Heart right ventricle (tissue), 16 donors: Measurements from ENCODE around the gene OST4. TPM values are rescaled to one million over a fixed set of nuclear protein-coding genes. Genes with fewer than 3 reads are reported as not detected.

ENCODE experiments used
- ATAC-seq, 8 donors: fragments of 200-7000 bp; cut with Tn5 transposase; one replicate each; pipeline ENCODE4 v1.9.1; 2020; ENCODE audit warnings: mild to moderate bottlenecking in 8 of 8, moderate library complexity in 8 of 8, moderate number of reproducible peaks in 1 of 8
- DNase-seq, 2 donors: peaks; one replicate each; pipeline ENCODE4 v3.0.0-alpha.2; 2020
- H3K27ac ChIP-seq, 10 donors: fragments of 200-600 bp; sonication (generic) in 2 of 10; one replicate each; pipeline versions ENCODE4 v1.5.0 to v1.8.0; 2020 to 2022; ENCODE audit warnings: mild to moderate bottlenecking in 3 of 10
- H3K27me3 ChIP-seq, 7 donors: fragments of 200-600 bp; one replicate each; pipeline ENCODE4 v1.8.0; 2021 to 2022; ENCODE audit warnings: mild to moderate bottlenecking in 2 of 7
- H3K36me3 ChIP-seq, 9 donors: fragments of 200-600 bp; sonication (generic) in 1 of 9; one replicate each; pipeline versions ENCODE4 v1.5.0 to v1.8.0; 2020 to 2022; ENCODE audit warnings: mild to moderate bottlenecking in 2 of 9
- H3K4me1 ChIP-seq, 9 donors: fragments of 200-600 bp; sonication (generic) in 1 of 9; one replicate each; pipeline versions ENCODE4 v1.5.0 to v1.8.0; 2020 to 2022; ENCODE audit warnings: mild to moderate bottlenecking in 4 of 9
- H3K4me3 ChIP-seq, 10 donors: fragments of 200-600 bp; sonication (generic) in 2 of 10; one replicate each; pipeline versions ENCODE4 v1.5.0 to v1.8.0; 2020 to 2022; ENCODE audit warnings: mild to moderate bottlenecking in 7 of 10, moderate library complexity in 2 of 10
- H3K9me3 ChIP-seq, 11 donors: fragments of 200-600 bp in 10 of 11; sonication (generic) in 2 of 11; one replicate each; pipeline versions ENCODE4 v1.5.0 to v1.8.0; 2013 to 2022; ENCODE audit warnings: mild to moderate bottlenecking in 2 of 11, control low read depth in 1 of 11, moderate library complexity in 1 of 11
- WGBS, 2 donors: extraction: QIAGEN DNeasy Blood & Tissue Kit; methylation state at CpG; one replicate each; pipeline ENCODE4 v1.1.7; 2013; ENCODE audit warnings: inconsistent platforms in 1 of 2; 5-methylcytosine and 5-hydroxymethylcytosine counted together
- intact Hi-C, 10 donors: fragments of 100-400 bp; cut with DNase I; formaldehyde crosslinking; loops; one replicate each; pipeline versions ENCODE4 v1.11.1 to v1.14.2; 2022
- polyA plus RNA-seq, 2 donors: library from polyadenylated mRNA; stranded (reverse); fragments of 200-250 nt; gene quantifications; one replicate each; pipeline ENCODE4 v1.2.3, GENCODE V29; 2013
- total RNA-seq, 10 donors: library from RNA; stranded (reverse); fragmentation: NEBNext Ultra II Directional in 3 of 10; extraction: Animal tissue kit (Norgen Biotek cat#: 25700) in 3 of 10; gene quantifications; one replicate each; pipeline versions ENCODE4 v1.2.1 to v1.2.4, GENCODE V29; 2021 to 2023
- TF ChIP-seq, protein P1 (sequence below), 9 donors: fragments of 200-600 bp; sonication (generic) in 2 of 9; IDR thresholded peaks; one replicate each; pipeline versions ENCODE4 v1.5.0 to v1.8.0; 2021 to 2022; ENCODE audit warnings: antibody characterized with exemption in 9 of 9, mild to moderate bottlenecking in 5 of 9, moderate library complexity in 1 of 9
- donor health status: Arrhythmogenic right ventricular cardiomyopathy.
- donor health status: ischemic (EF 13 %, LVEDD 7.1; RV severe dilation, severe dysfunction).
- donor health status: healthy with polysubstance abuse.
- donor health status: DM: no; HTN: yes; CAD: no.
- donor health status: DM: no; HTN: no; CAD: no.
- donor health status: ischemic (EF 25% LVEDD 6.9; RV normal size, moderate dysfunction).
- donor health status: ischemic (EF 25% LVEDD 5.7; RV mildly dilated, moderate dysfunction).
- donor health status: healthy.
- donor health status: DM: yes; HTN: yes; CAD: no.
- donor health status: Ischemic cardiomyopathy.
- donor health status: ischemic (EF 35%, LVEDD 5.7; RV mildly dilated, moderate dysfunction).
- donor health status: nonischemic (EF 11% LVEDD 7.7; RV severe dilation, severe dysfunction).
- donor health status: DM: yes; HTN: yes; CAD: no.
- donor health status: PGD.
- donor health status: ischemic (EF 29% LVEDD 5.4; RV normal size, mild dysfunction).
- donor health status: nonischemic (EF 23%, LVEDD 6.1; RV moderate dilation, normal function).

OST4 gene
- total and polyA plus RNA-seq, 12 donors: 336 to 457 (median 388) TPM

DNA sequence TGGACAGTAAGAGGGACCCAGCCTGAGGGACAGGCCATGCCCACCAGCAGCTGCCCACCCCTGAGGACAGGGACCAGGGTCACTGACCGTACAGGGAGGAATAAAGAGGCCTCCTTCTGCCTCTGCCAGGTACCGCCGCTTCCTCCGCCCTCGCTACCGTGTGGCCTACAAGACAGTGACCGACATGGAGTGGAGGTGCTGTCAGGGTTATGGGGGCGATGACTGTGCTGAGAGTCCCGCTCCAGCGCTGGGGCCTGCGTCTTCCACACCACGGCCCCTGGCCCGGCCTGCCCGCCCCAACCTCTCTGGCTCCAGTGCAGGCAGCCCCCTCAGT, 9.1 kb upstream of the OST4 start:
- H3K4me1 ChIP-seq: peaks cover 4 to 68% (median 49%) of the 10 kb centered on the region in 9 donors
- ATAC-seq (no peak), DNase-seq (no peak)
- H3K36me3 ChIP-seq: peaks cover 0 to 13% (median 0%) of the 10 kb centered on the region in 9 donors
- H3K9me3 ChIP-seq: no peaks in the 10 kb centered on the region
- 75 to 86% methylated on average over 14 of the region's 14 CpGs for WGBS, 2 donors
- peak overlapping the region in 9 of 10 donors; percentile 0 to 68 (median 63) for H3K4me3 ChIP-seq
- H3K27me3 ChIP-seq: no peaks in the 10 kb centered on the region
- H3K27ac ChIP-seq: peak overlapping the region in 8 of 10 donors; percentile 81 to 90 (median 86)
- intact Hi-C loops: loop anchor here in 6 of 10 donors (2.0 to 10.0 kb wide), 5 partner anchors 46 to 120 kb away; partner anchors contain the start of gene TMEM214 (in 4 of the 6)
- TF ChIP-seq, protein P1, sequence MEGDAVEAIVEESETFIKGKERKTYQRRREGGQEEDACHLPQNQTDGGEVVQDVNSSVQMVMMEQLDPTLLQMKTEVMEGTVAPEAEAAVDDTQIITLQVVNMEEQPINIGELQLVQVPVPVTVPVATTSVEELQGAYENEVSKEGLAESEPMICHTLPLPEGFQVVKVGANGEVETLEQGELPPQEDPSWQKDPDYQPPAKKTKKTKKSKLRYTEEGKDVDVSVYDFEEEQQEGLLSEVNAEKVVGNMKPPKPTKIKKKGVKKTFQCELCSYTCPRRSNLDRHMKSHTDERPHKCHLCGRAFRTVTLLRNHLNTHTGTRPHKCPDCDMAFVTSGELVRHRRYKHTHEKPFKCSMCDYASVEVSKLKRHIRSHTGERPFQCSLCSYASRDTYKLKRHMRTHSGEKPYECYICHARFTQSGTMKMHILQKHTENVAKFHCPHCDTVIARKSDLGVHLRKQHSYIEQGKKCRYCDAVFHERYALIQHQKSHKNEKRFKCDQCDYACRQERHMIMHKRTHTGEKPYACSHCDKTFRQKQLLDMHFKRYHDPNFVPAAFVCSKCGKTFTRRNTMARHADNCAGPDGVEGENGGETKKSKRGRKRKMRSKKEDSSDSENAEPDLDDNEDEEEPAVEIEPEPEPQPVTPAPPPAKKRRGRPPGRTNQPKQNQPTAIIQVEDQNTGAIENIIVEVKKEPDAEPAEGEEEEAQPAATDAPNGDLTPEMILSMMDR (IDR thresholded peaks at IDR 0.05): no peak

DNA sequence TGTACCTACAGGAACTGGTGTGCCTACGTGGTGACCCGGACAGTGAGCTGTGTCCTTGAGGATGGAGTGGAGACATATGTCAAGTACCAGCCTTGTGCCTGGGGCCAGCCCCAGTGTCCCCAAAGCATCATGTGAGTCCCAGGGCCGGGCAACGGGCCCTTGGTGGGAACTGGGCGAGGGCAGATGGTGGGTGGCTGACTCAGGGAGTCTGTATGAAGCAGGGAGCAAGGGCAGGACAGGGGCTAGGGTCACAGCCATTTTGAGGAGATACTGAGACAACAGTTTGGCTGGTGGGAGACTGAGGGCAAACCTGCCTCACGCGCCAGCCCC, 8.7 kb upstream of the OST4 start:
- H3K4me1 ChIP-seq: peaks cover 4 to 68% (median 49%) of the 10 kb centered on the region in 9 donors
- TF ChIP-seq, protein P1 (IDR thresholded peaks at IDR 0.05): no peak
- peak overlapping the region in 9 of 10 donors; percentile 15 to 90 (median 86) for H3K27ac ChIP-seq
- intact Hi-C loops: loop anchor here in 6 of 10 donors (2.0 to 10.0 kb wide), 5 partner anchors 45 to 119 kb away; partner anchors contain the start of gene TMEM214 (in 4 of the 6)
- H3K36me3 ChIP-seq: peaks cover 0 to 13% (median 0%) of the 10 kb centered on the region in 9 donors
- H3K27me3 ChIP-seq: no peaks in the 10 kb centered on the region
- 66 to 82% methylated on average over 7 of the region's 7 CpGs for WGBS, 2 donors
- ATAC-seq: no peak
- H3K4me3 ChIP-seq: peak overlapping the region in 9 of 10 donors; percentile 0 to 68 (median 63)
- no peak for DNase-seq
- no peaks in the 10 kb centered on the region for H3K9me3 ChIP-seq

DNA sequence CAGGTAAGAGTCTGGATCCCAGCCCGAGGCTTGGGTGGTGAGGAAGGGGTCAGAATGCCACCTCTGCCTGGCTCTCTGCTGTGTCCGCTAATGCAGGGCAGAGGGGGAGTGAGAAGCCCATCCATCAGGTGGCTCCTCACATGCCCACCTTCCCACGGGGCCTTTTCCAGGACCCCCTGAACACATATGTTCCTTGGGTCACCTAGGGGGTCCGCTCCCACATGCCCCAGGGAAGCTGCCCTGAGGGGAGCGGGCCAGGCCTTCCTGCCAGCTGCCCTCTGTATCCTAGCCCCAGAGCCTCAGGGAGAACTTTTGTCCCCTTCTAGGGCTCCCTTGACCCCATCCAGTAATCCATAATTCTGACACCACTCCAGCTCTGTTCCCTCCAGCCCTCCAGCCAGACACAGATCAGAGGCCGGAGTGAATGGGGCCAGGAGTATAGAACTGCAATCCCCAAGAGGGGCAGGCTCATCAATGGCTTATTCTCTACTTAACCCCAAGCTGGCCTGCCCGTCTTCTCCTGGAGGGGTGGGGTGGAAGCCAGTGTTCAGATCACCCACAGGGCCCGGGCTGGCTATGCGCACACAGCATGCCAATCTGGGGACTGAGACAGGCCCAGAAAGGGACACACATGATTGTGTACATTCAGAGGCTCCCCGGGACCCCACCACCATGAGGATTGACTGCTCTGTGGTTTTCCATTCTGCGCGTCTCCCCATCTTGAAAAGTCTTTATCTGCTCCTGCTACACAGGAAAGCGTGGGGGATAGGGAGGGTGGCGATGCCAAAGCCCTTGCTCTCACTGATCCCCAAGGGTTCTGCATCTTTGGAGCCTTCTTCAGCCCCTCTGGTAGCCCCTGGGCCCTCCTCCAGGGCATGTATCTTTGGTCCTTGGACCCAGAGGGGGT, 8.0 kb upstream of the OST4 start:
- intact Hi-C loops: loop anchor here in 6 of 10 donors (2.0 to 10.0 kb wide), 5 partner anchors 45 to 119 kb away; partner anchors contain the start of gene TMEM214 (in 4 of the 6)
- 59 to 62% methylated on average over 14 of the region's 14 CpGs for WGBS, 2 donors
- Histone ChIP-seq H3K27ac (peak overlapping the region; percentile 76 to 90 (median 86)), H3K9me3 (no peaks in the 10 kb centered on the region), H3K4me1 (peaks cover 4 to 70% (median 52%) of the 10 kb centered on the region in 9 donors), H3K27me3 (no peaks in the 10 kb centered on the region), H3K36me3 (peaks cover 0 to 13% (median 0%) of the 10 kb centered on the region in 9 donors), H3K4me3 (peak overlapping the region; percentile 26 to 68 (median 60))
- DNase-seq (no peak), ATAC-seq (no peak)
- TF ChIP-seq, protein P1 (IDR thresholded peaks at IDR 0.05): no peak

DNA sequence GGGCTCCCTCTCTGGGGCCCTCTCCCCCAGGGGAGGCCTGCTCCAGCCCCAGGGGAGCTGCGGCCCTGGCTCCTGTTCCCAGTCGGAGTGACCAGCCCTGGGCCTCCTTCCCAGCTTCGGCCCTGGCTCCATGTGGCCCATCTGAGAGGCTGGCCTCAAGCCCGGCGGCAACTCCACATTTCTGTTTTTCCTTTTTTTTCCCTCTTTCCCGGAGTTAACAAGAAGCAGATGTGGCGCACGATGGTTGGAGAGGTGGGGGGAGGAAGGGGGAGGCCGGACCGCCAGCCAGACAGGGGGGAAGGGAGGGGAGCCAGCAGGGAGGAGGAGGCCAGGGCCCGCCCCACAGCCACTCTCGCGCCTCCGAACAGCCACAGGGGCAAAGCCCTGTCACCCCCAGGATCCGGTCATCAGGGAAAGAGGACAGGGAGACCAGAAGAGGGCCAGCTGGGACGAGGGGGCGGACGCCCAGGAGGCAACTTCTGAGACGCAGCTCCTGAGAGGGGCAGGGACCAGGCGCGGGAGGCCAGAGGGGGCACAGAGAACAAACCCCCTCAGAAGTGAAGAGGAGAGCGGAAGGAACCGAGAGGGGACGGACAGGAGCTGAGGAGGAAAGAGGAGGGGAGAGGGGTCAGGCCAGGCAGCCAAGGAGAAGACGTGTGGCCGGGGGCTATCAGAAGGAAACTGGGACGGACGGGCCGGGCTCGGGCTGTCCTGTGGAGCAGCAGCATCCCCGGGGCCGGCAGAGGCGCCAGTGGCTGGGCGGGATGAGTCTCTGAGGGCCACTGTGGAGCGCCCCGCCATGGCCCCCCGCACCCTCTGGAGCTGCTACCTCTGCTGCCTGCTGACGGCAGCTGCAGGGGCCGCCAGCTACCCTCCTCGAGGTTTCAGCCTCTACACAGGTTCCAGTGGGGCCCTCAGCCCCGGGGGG, 7.1 kb upstream of the OST4 start, which contains the start of gene EMILIN1:
TSS of gene EMILIN1 (plus strand) at position 349 of the 928 bp plus-strand sequence. CDS start at position 800, 451 bp downstream.
- 43 to 47% methylated on average over 37 to 41 of the region's 41 CpGs for WGBS, 2 donors
- intact Hi-C loops: no loop called here
- TF ChIP-seq, protein P1 (IDR thresholded peaks at IDR 0.05): no peak
- Histone ChIP-seq H3K27me3 (no peaks in the 10 kb centered on the region), H3K9me3 (no peaks in the 10 kb centered on the region), H3K27ac (peak within 1 kb of the TSS; percentile 76 to 90 (median 86)), H3K36me3 (peaks cover 0 to 13% (median 0%) of the 10 kb centered on the region in 9 donors), H3K4me3 (peak within 1 kb of the TSS; percentile 26 to 68 (median 60)), H3K4me1 (peaks cover 4 to 80% (median 59%) of the 10 kb centered on the region in 9 donors)
- ATAC-seq (peak; percentile 45 to 83 (median 70)), DNase-seq (peak; percentile 86)
